Measurements from ENCODE around the gene BORCS6. TPM values are rescaled to one million over a fixed set of nuclear protein-coding genes. Genes with fewer than 3 reads are reported as not detected.
"Not testable (repeated sequence)": the region's sequence is repeated elsewhere in the genome, so short reads cannot be mapped to it uniquely, and the experiment has no call there.

BORCS6 gene
- 4.3 TPM for total RNA-seq (ENCODE audit: insufficient read depth, low replicate concordance)

DNA sequence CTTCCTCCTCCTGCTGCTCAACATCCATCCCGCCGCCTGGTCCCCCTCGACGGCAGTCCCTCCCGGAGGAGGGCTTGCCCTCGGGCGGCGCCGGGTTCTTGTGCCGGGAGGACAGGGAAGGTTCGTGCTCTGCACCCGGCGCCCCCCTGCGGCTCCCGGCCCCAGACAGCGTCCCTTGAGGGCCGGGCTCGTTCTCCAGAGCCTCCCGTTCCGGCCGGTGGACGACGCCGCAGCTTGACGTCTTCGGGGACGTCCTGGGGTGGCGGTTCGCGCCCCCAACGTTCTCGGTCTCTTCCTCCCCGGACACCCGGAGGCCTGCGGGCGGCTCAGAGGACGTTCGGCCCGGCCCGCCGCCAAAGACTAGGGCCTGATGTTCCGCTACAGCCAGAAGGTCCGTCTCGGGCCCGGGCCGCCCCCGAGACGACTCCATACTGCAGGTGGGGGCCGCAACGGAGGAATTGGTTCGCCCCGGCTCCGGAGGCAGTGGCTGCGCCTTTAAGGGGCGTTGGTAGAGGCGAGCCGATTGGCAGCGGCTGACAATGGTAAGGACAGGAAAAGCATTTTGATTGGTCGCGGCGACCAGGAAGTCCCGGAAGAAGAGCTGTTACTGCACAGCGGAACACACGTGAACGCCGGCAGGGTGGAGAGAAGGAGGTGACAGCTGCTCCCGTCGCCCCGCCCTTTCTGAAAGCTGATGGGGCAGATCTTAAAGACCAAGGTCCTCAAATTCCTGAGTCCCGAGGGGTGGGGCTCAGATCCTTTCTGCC, at the start of gene BORCS6:
Gene BORCS6 (minus strand): TSS at position 470 of the 767 bp plus-strand sequence. CDS start 40 bp downstream, at position 430.
- peak; percentile 99 for DNase-seq (ENCODE audit: low spot score)

DNA sequence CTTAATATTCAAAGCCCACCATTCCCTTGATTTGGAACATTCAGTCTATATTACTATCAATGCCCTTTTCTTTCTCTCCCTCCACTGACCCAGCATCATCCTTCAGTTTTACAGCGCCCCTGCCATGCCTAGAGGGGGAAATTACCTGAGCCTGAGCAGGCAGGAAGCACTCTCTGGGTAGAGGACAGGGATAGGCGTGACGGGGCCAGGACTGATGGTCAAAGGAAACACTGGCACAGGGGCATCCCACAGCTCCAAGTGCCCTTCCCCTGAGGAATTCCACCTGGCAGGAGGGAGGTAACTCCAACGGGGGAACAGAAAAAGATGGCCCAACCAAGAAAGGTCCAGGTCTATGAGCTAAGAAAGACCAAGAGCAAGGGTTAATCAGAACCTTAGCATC, 47.9 kb upstream of the BORCS6 start:
- no peak for DNase-seq (ENCODE audit: low spot score)

DNA sequence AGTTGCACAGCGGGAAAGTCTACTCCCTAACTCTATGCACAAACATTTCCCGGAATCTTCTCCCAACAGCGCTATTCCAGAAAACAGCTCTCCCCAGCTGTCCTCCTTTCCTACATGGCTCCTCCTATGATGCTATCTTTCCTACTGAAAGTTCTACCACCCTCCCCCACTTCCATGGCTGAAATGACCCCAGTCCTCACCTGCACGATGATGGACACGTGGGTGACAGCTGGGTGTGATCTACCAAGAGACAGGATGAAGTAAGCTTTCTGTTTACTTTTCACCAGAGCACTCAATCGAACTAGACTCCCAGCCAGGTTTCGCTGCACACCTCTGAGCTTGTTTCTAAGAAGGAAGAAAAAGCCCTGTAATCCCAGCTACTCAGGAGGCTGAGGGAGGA, 47.2 kb upstream of the BORCS6 start:
- DNase-seq (ENCODE audit: low spot score): no peak

DNA sequence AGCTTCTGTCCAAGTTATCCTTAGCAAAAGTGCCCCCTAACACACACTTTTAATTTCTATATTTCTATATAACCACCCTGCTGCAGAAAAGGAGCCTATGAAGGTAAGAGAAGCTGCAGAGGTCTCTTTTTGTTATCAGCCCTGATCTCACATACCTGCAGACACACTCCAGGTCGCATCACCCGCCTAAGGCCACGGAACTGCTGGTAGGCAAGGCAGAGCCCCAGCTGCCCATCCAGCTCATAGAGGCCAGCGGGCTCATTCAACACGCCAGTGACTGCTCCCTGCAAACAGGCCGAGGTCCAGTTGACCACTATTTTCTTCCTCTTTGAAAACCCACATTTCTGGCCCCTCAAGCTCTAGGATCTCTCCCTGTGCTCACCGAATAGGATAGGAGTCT, 45.7 kb upstream of the BORCS6 start:
- no peak for DNase-seq (ENCODE audit: low spot score)

DNA sequence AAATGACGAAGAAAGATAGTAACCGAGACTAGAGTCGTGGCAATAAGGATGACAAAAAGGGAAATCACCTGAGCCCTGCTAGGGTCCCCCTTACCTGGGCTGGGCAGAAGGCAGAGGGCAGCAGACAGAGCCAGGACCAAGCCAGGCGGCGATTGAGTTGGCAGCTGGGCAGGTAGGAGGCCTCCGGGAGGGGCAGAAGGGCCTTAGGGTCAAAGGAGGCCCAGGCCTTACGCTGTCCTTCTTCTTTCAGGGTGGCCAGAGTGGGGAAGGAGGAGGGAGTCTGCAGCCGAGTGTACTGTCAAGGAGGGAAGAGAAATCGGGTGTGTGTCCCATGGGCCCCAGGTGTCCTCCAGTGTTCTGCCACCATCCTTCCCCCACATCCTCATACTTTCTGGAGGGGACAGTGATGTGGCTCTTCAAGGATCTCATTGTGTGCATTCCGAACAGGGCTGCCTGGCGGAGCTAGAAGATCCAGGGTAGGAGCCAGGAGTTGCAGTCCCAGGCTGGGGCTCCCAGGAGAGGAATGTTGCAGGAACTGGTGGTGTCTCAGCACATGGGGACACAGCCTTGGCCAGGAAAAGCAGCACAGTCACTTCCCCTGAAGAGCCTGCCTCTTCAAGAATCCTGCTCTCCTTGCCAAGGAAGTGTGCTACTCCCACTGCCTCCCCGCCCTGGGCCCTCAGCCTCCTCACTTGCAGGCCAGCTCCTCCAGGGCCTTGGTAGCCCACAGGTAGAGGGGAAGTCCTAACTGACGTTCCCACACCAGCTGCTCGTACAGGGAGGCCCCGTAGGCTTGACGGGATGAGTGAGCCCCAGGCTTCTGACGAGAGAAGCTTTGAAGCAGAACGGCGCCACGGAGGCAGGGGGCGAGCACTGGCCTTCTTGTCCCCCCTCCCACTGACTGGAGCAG, 44.6 kb upstream of the BORCS6 start:
- DNase-seq (ENCODE audit: low spot score): no peak

DNA sequence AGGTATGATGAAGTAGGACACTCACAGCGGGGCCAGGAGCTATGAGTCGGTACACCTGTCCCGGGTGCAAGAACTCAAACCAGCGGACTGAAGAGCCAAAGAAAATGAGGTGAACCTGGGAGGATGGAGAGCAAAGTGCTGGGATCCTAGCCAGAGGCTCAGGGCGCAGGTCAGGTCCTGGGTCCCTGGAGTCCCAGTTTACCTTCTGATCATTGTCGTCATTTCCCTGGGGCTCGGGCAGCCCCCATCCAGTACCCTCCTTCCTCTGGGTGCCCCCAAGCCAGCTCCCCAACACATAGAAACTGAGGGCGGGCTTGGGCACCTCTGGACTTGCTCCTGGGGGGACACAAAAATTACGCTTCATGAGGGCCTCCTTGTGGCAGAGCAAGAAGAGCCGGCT, 41.7 kb upstream of the BORCS6 start:
- DNase-seq (ENCODE audit: low spot score): no peak

DNA sequence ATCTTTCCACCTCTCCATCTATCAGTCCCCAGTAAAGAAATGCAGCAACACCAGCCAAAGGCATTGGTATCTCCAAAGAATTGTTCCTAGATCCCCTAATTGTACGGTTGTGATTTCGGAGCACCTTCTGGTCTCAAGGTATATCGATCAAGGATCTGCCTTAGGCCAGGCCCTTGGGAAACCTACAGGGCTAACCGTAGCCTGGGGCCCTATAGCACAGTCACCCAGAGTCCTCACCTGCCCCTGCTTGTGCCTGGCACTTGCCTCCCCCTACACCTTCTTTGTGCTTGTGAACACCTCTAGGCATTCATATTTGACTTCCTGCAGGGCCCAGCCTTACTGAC, 37.2 kb upstream of the BORCS6 start:
- DNase-seq (ENCODE audit: low spot score): no peak

DNA sequence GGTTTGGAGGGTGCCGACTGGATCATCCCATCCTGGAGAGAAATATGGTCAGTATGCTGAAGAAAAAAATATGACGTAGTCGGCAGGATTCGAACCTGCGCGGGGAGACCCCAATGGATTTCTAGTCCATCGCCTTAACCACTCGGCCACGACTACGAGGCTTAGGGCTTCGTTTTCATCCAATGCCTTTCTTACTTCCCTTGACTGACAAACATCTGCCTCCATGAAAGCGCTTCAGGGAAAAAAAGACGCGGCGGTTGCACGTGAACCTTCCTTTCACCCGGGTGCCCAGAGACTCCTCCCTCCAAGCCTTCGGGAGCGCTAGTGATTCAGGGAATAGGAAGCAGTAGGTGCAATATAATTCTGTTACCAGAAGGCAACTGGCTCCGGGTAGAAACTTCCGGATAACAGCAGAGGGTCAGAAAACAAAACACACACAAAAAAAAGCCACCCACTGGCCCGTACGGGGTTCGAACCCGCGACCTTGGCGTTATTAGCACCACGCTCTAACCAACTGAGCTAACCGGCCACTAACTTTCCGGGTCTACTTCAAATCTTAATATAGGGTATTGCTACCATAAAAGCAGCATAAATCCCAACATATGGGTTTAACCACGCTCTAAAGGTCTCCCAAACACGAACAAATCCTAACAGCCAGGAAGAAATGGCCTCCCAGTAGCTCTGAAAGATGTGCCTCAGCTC, 36.7 kb upstream of the BORCS6 start:
- DNase-seq (ENCODE audit: low spot score): peak; percentile 96

DNA sequence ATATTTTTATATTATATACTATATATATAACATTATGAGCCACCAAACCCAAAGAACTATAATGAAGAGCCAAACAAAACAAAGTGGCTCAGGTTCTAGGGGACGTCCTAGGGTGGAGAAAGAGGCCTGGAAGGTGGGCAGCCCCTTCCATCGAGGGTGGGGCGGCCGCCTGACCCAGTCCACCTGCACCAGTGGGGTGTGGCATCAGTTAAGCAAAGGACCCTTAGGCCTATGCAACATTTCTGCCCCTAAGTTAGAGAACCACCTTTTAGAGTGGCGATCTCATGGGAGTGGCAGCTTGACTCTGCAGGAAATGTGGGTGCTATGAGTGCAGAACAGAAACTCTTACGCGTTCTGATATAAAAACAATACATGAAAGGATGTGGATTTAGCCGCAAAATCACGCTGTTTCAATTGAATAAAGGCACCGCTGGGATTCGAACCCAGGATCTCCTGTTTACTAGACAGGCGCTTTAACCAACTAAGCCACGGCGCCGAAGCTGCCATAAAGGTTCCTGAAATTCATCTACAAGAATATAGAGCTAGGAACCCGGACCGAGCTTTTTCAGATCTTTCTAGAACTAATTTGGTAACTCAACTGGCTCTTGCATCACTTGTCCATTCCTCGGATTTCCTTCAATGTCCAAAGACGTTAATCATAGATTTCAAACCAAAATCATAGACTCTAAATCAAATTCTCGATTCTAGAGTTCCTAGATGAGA, 36.0 kb upstream of the BORCS6 start:
- DNase-seq (ENCODE audit: low spot score): peak; percentile 70

DNA sequence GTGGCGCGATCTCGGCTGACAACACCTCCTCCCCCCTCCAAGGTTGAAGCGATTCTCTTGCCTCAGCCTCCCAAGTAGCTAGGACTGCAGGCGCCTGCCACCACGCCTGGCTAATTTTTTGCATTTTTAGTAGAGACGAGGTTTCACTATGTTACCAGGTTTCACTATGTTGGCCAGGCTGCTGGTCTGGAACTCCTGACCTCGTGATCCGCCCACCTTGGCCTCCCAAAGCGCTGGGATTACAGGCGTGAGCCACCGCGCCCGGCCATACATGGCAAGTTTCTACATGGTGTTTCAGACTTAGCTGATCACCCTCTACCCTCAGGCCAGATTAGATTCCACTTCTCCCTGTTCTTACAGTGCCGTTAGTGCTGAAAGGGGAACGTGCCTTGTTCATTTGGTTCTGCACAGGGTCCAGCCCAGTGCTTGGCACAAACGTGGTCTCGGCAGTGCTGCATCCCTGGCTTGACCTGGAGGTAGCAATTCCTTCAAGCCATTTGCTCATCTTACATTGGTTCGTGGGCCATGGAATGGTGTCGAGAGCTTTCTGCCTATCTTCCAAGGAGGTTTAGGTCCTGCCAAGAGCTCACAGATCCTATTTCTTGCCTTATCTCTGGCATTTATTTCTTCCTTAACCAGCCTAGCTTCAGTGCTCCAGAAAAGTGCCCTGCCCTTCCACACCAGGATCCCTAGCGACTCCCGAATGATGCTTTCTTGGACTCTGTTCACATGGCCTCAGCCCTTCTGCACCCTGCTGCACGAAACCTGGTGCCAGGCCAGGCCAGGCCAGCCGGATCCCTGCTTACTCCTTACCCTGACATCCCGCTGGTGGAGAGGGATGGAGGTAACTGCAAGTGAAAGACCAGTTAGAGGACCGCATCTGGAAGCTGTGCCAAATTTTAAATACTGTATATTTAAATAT, 35.2 kb upstream of the BORCS6 start:
- DNase-seq (ENCODE audit: low spot score): no peak

DNA sequence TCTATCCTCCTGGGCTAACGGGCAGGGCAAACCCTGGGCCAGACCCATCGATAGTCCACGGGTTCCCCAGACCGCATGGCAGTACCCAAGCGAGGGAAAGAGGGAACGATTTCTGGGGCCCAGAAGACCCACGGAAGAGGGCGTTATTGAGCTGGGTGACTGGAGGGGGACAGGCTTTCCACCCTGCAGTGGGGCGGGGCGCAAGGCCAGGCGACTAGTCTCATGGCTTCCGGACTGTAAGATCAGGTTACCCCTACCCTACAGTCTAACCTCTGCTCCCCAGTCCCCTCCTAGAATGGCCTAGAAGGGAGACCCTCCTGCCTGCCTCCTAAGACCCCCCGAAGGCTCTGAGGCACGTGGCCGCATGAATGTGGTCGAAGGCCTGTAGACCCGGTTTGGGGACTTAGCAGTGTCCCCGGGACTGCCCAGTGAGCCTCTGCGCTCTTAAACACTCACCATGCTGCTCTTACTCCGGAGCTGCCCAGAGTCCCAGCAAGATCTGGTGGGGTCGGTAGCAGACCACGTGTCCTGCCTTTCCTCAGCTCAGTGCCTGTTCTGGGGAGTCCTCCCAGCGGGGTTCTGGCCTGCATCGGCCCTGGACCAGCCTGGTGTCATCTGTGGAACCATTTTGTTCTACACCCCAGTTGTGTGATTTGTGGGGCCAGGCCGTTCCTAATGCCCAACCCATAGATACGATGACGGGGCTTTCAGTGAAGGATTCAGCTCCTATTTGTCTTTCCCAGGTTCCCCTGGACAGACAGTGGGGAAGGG, 33.6 kb upstream of the BORCS6 start:
- DNase-seq (ENCODE audit: low spot score): peak; percentile 63

DNA sequence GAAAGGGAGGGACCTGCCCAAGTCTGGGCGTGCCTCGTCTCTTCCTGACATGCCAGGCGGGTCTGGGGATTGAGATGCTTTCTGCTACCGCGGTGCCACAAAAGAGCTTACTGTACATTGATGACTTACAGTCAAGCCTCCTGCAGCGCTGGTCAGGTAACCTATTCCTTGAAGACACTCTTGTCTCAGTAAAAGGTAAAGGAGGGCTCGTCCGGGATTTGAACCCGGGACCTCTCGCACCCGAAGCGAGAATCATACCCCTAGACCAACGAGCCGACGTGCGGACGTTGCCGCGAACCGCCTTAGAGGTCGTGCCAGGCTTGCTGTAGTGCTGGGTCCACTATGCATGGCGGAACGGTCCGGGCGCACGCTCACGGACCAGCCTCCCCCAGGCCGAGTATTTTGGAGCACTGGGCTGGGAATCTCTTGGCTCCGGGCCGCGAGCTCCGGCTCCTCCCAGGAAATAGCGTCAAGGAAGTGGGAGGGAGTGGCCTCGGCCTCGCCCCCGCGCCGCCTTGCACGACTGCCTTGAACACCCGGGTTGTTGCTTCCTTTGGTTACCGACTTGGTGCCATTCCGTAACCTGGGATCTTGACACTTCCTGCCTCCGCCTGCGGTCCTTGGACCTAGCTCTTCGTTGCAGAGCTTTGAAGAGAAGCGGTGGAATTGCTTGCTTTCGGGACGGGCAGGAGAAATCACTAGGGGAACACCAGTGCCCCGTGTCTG, 32.8 kb upstream of the BORCS6 start:
- peak; percentile 96 for DNase-seq (ENCODE audit: low spot score)

DNA sequence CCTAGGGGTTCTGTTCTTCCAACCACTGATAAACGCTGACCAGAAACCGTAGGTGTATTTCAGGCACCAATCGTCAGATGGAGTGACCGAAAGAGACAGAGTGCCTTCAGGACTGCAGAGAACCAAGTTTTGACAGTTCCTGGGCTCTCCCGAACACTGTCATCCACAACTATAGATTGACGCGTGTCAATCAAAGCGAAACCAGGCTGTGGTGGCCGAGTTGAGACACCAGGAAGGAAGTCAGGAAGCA, 32.3 kb upstream of the BORCS6 start:
- DNase-seq (ENCODE audit: low spot score): no peak

DNA sequence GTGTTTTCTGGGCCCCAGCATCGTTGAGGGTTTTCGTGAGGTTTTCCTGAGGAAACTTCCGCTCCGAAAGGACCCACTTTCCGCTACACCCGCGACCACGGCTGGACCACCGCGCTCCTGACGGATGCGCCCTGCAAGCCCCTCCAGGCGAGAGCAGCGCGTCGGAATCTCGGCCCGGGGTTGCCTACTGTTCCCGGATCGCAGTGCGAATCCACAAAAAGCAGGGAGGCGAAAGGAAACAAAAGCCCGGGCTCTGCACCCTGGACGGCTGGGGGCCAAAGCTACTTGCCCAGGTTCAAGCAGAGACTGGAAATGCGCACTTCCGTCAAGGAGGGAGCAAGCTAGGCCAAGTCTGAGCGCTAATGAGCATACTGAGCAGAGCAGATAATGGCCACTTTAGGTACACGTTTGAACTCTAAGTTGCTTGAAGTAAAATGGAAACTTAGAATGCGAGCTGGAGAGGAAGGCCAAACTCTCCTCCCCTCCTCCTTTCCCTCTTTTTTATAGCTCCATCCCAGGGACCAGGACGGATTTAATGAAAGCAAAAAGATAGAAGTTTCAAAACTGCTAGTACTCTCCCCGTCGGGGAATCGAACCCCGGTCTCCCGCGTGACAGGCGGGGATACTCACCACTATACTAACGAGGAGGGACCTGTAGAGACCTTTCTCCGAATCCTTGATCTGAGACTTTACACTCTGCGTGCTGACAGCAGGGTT, 31.8 kb upstream of the BORCS6 start:
- DNase-seq (ENCODE audit: low spot score): peak; percentile 98

DNA sequence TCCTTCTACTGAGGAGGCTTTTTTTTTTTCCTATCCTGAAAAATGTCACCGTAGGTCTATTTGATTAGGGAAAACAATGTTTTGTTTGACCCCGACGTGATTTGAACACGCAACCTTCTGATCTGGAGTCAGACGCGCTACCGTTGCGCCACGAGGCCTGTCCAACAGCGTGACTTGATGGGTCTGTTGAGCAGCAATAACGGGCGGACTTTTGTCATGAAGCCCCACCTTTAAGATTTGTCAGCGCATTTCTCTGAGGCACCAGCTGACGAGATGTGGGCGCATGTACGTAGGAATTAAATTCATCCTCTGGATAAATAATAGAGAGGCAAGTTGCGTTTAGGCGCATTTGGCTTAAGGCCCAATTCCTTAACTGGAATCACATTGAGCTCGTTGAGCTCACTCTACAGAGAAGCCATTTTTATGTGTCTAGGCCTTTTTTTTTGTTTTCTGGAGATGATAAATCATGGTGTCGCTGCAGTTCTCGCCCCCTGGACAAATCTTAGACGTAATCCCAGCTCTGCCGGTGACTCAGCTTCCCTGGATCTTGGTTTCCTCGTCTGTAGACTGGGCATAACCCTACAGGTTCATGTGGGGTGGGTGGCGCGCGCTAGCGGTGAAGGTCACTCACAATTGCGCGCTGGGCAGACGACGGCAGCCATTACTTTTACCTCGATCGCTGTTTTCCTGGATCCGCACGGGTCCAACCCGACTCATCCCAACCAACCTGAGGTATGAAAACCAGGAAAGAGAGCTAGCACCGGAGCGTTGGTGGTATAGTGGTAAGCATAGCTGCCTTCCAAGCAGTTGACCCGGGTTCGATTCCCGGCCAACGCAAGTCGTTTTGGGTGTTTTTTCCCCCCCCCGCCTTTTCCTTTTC, 31.0 kb upstream of the BORCS6 start:
- peak; percentile 98 for DNase-seq (ENCODE audit: low spot score)

DNA sequence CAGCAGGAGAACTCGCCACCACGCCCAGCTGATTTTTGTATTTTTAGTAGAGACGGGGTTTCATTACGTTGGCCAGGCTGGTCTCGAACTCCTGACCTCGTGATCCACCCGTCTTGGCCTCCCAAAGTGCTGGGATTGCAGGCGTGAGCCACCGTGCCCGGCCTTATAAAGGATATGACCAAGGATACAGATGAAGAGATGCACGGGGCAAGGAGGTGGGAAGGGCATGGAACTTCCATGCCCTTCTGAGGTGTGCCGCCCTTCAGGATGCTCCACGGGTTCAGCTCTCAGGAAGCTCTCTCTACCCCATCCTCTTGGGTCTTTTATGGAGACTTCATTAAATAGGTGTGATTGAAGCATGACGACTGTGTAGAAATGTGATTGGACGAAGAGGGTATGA, 24.0 kb upstream of the BORCS6 start:
- not testable (repeated sequence) for DNase-seq (ENCODE audit: low spot score)

DNA sequence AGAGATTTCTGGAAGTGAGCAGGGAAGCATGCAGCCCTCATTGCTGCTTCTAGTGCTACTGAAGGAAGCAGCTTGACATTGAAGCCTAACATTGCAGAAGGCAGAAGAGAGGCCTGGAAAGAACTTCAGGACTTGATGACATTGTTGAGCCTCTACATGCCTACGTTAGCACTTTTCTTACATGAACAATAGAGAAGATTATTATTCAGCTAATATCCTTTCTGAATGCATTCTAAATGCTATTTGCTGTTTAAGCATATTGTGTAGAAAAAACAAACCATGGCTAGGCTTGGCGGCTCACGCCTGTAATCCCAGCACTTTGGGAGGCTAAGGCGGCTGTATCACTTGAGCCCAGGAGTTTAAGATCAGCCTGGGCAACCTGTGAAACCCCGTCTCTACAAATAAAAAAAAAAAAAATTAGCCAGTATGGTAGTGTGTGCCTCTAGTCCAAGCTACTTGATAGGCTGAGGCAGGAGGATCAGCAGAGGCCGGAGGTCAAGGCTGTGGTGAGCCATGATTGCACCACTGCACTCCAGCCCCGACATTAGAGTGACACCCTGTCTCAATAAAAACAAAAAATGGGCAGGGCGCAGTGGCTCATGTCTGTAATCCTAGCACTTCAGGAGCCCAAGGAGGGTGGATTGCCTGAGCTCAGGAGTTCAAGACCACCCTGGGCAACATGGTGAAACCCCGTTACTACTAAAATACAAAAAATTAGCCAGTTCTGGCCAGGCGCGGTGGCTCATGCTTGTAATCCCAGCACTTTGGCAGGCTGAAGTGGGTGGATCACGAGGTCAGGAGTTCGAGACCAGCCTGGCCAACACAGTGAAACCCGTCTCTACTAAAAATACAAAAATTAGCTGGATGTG, 22.6 kb upstream of the BORCS6 start:
- DNase-seq (ENCODE audit: low spot score): no peak
